Panc1 (cell line): ENCODE measurements around the gene HHIP. TPM values are rescaled to one million over a fixed set of nuclear protein-coding genes. Genes with fewer than 3 reads are reported as not detected.
A peak's percentile ranks its signal among the peaks of the same experiment; 100 is the strongest.

Experiments used
- ATAC-seq: fragments of 200-7000 bp; cut with Tn5 transposase; 2 replicates; pipeline ENCODE4 v1.9.1; 2020; ENCODE audit warnings: mild to moderate bottlenecking, moderate library complexity
- BruUV-seq: library from RNA; stranded (reverse); fragments of 400-500 nt; replicated peaks from 2 replicates; lab custom pipeline; 2021; lab: Mats Ljungman, UMichigan
- CTCF ChIA-PET: fragments of 300-600 bp; sonication (Branson Sonifier 250); formaldehyde crosslinking; loops from one replicate; lab custom pipeline; 2022; ENCODE audit warnings: antibody characterized with exemption; lab: Charles Lee
- POLR2A ChIA-PET: fragments of 300-600 bp; sonication (Branson Sonifier 250); formaldehyde crosslinking; loops from one replicate; lab custom pipeline; 2022; ENCODE audit warnings: antibody characterized with exemption; lab: Charles Lee
- DNase-seq: peaks from one replicate; pipeline ENCODE4 v3.0.0-alpha.2; 2010; ENCODE audit warnings: low read depth, low spot score
- H3K27ac ChIP-seq: 2 replicates; pipeline ENCODE4 v1.5.1; 2011; ENCODE audit warnings: mild to moderate bottlenecking, low read length, inconsistent platforms
- H3K27me3 ChIP-seq: fragments of 200-500 bp; sonication (Bioruptor generic); 2 replicates; pipeline ENCODE4 v1.6.0; 2014; ENCODE audit warnings: low read length, inconsistent platforms; ENCODE audit not compliant: control insufficient read depth, insufficient read depth
- H3K36me3 ChIP-seq: fragments of 200-500 bp; sonication (Bioruptor generic); 2 replicates; pipeline ENCODE4 v1.5.1; 2014; ENCODE audit warnings: inconsistent platforms, mild to moderate bottlenecking, low read length, moderate library complexity; ENCODE audit not compliant: control insufficient read depth, insufficient read depth
- H3K4me1 ChIP-seq: 2 replicates; pipeline ENCODE4 v1.5.1; 2011; ENCODE audit warnings: inconsistent platforms, mild to moderate bottlenecking, low read length, moderate library complexity; ENCODE audit not compliant: control insufficient read depth, insufficient read depth
- H3K4me3 ChIP-seq, 2 experiments: 2 replicates each; pipeline ENCODE4 v1.5.1; 2011 to 2012; ENCODE audit warnings: low read depth in 2 of 2, low read length in 2 of 2, mild to moderate bottlenecking in 2 of 2, inconsistent platforms in 1 of 2, moderate library complexity in 1 of 2
- H3K9me3 ChIP-seq: fragments of 200-500 bp; sonication (Bioruptor generic); 2 replicates; pipeline ENCODE4 v1.5.1; 2014; ENCODE audit warnings: low read depth, mild to moderate bottlenecking, inconsistent platforms, low read length, moderate library complexity; ENCODE audit not compliant: control insufficient read depth, insufficient read depth
- CTCF ChIP-seq: fragments of 450-650 bp; IDR thresholded peaks from 2 replicates; pipeline ENCODE4 v1.5.1; 2017; ENCODE audit warnings: mild to moderate bottlenecking
- POLR2AphosphoS5 ChIP-seq: IDR thresholded peaks from 2 replicates; pipeline ENCODE4 v1.6.1; 2012; ENCODE audit warnings: mild to moderate bottlenecking, low read depth, low read length, moderate library complexity
- REST ChIP-seq, 2 experiments: IDR thresholded peaks; 2 replicates each; pipeline ENCODE4 v1.6.1; 2011 to 2012; ENCODE audit warnings: low read depth in 2 of 2, control low read depth in 1 of 2, low read length in 1 of 2, mild to moderate bottlenecking in 1 of 2, moderate library complexity in 1 of 2; ENCODE audit not compliant: insufficient read depth in 1 of 2
- SIN3A ChIP-seq: IDR thresholded peaks from 2 replicates; pipeline ENCODE4 v1.6.1; 2012; ENCODE audit warnings: low read depth, mild to moderate bottlenecking, low read length, moderate library complexity, borderline replicate concordance; ENCODE audit not compliant: insufficient read depth
- TCF7L2 ChIP-seq: IDR thresholded peaks from 2 replicates; pipeline ENCODE4 v1.6.1; 2011; ENCODE audit warnings: mild to moderate bottlenecking, low read depth, low read length, inconsistent platforms
- in situ Hi-C: cut with HindIII; loops from 2 replicates; pipeline ENCODE4 v1.10.0; 2016; ENCODE audit warnings: low sequenced_read_pairs, low pct_unique_long_range_greater_than_20kb
- intact Hi-C: fragments of 100-400 bp; cut with micrococcal nuclease; formaldehyde crosslinking; loops from one replicate; pipeline ENCODE4 v1.10.0; 2022; ENCODE audit not compliant: unreplicated experiment
- total RNA-seq: library from RNA; stranded (reverse); gene quantifications from one replicate; pipeline ENCODE4 v1.2.1, GENCODE V29; 2021; ENCODE audit not compliant: unreplicated experiment

The HHIP gene
- total RNA-seq, 1 experiment from 2014 or later: 0.08 TPM

GRCh38 chr4:144645102-144645630 lies 790 bp upstream of the HHIP start:
- DNase-seq (no peak), ATAC-seq (no peak)
- ChIA-PET CTCF (no interaction called here), POLR2A (no interaction called here)
- Histone ChIP-seq H3K27ac (no peak overlapping the region), H3K36me3 (no peaks in the 10 kb centered on the region), H3K27me3 (peaks cover 3% of the 10 kb centered on the region), H3K4me1 (no peaks in the 10 kb centered on the region), H3K4me3 (no peak overlapping the region), H3K9me3 (no peaks in the 10 kb centered on the region)
- TF ChIP-seq REST (IDR thresholded peaks at IDR 0.05; ENCODE audit: insufficient read depth in 1 of 2, low read depth in 2 of 2, low read length in 1 of 2) (no peak), TCF7L2 (no peak), SIN3A (no peak), POLR2AphosphoS5 (no peak), CTCF (no peak)
- intact Hi-C loops: no loop called here
- in situ Hi-C loops: no loop called here
- BruUV-seq: no TSS peak

GRCh38 chr4:144646523-144647094 lies 653 bp downstream of the HHIP start:
- TF ChIP-seq SIN3A: no peak
- no peak for TF ChIP-seq POLR2AphosphoS5
- intact Hi-C loops (no loop called here), in situ Hi-C loops (no loop called here)
- H3K4me1 ChIP-seq: no peaks in the 10 kb centered on the region; the same call in 1 of the 2 replicates
- ChIA-PET CTCF (no interaction called here), POLR2A (no interaction called here)
- DNase-seq (no peak), ATAC-seq (peak; percentile 69)
- H3K4me3 ChIP-seq: peak overlapping the region; percentile 21 to 36; a peak in 3 of 4 replicates
- peaks cover 3% of the 10 kb centered on the region for H3K27me3 ChIP-seq
- no peaks in the 10 kb centered on the region for H3K36me3 ChIP-seq
- H3K9me3 ChIP-seq: no peaks in the 10 kb centered on the region
- no peak overlapping the region for H3K27ac ChIP-seq
- no TSS peak for BruUV-seq

GRCh38 chr4:144647095-144647561 lies 1.2 kb downstream of the HHIP start:
- ATAC-seq: no peak
- no peak overlapping the region for H3K27ac ChIP-seq
- no peak for DNase-seq

More at GRCh38 chr4:144647095-144647561, 1.2 kb downstream of the HHIP start:
- Histone ChIP-seq H3K27me3 (peaks cover 3% of the 10 kb centered on the region), H3K9me3 (no peaks in the 10 kb centered on the region), H3K4me3 (peak overlapping the region in 1 of 2 experiments; percentile 36; a peak in 3 of 4 replicates), H3K4me1 (no peaks in the 10 kb centered on the region; the same call in 1 of the 2 replicates), H3K36me3 (no peaks in the 10 kb centered on the region)
- BruUV-seq: no TSS peak
- in situ Hi-C loops (no loop called here), intact Hi-C loops (no loop called here)
- ChIA-PET CTCF (no interaction called here), POLR2A (no interaction called here)
- TF ChIP-seq CTCF: no peak
- TF ChIP-seq REST (IDR thresholded peaks at IDR 0.05; ENCODE audit: insufficient read depth in 1 of 2, low read depth in 2 of 2, low read length in 1 of 2): no peak
- TF ChIP-seq SIN3A: no peak
- no peak for TF ChIP-seq TCF7L2
